ENCODE measurements around the gene PRR5L. TPM values are rescaled to one million over a fixed set of nuclear protein-coding genes. Genes with fewer than 3 reads are reported as not detected.

PRR5L gene
- total and polyA plus RNA-seq, 9 of the 15 experiments (the other 6 are each of a cell fraction or from before 2014, with no cell fraction given) = 0.11 to 0.60 (median 0.36) TPM; not detected in 2

DNA sequence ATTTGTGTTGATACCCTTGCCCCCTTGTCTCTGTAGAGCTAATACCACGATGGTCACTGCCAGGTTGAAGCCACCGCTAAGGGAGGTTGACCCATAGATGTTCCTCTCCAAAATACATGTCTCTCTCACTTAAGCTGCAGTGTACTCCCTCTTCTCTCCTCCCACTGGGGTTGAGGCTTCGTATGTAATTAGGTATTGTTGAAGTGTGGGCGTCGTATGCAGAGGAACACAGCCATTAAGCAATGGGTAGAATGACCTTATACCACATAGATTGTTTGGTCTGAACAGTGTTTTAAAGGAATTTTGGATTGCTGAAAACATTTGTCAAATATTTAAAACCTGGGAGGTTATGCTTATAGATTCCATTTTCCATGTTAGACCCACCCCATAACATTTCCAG, 142.0 kb downstream of the PRR5L start:
- DNase-seq (ENCODE audit: extremely low read depth in 1 of 4, low spot score in 3 of 4) (no peak), FAIRE-seq (no peak), ATAC-seq (no peak)
- no peaks in the 10 kb centered on the region for H3K79me2 ChIP-seq (ENCODE audit: control insufficient read depth, insufficient read depth, low read length)
- no peak overlapping the region for H3K4me3 ChIP-seq
- H3K27ac ChIP-seq (ENCODE audit: extremely low read depth, low read depth, low read length) = no peak overlapping the region
- in situ Hi-C loops (cut with MboI) (no loop called here), intact Hi-C loops (cut with micrococcal nuclease) (no loop called here)
- CTCF ChIA-PET (ENCODE audit: low intra/inter-chr PET ratio) = no interaction called here
- no peak overlapping the region for H3K9ac ChIP-seq (ENCODE audit: insufficient read depth in 1 of 2, low read depth in 2 of 2, low read length in 2 of 2)
- no peaks in the 10 kb centered on the region for H3K9me1 ChIP-seq (ENCODE audit: control insufficient read depth, insufficient read depth, low read length)
- no peaks in the 10 kb centered on the region for H3K4me1 ChIP-seq (replicated peaks in 1 of 2; ENCODE audit: control insufficient read depth in 2 of 2, insufficient read depth in 2 of 2, low read length in 2 of 2)
- H3K36me3 ChIP-seq (ENCODE audit: control insufficient read depth, insufficient read depth, low read length) = no peaks in the 10 kb centered on the region
- no TSS peak for BruUV-seq (replicated peaks)
- WGBS (ENCODE audit: insufficient coverage, low coverage, missing lambda C conversion rate) = 3% methylated on average over 5 of the region's 5 CpGs
- H3K4me2 ChIP-seq (ENCODE audit: insufficient read depth, low read length) = no peak overlapping the region
- no peaks in the 10 kb centered on the region for H3K9me3 ChIP-seq (replicated peaks; ENCODE audit: control insufficient read depth, insufficient read depth, low read depth, low read length)
- no peak overlapping the region for H2AFZ ChIP-seq (ENCODE audit: low read depth, low read length)
- POLR2A ChIA-PET = interaction anchor here (1.1 kb wide), 1 partner anchor 19 kb away, joined by 3 read pairs; no protein-coding TSS in a partner anchor
- TF ChIP-seq RBM34 (IDR thresholded peaks at IDR 0.05; ENCODE audit: borderline replicate concordance, insufficient read depth, low read length) (no peak), ZBTB7A (IDR thresholded peaks at IDR 0.05; ENCODE audit: borderline replicate concordance, control insufficient read depth, low read depth, low read length) (no peak), BRF1 (IDR thresholded peaks at IDR 0.05; ENCODE audit: borderline replicate concordance, extremely low read depth, insufficient read length) (no peak), ZNF778 (CRISPR knock-in tag; IDR thresholded peaks at IDR 0.05) (no peak), PKNOX1 (IDR thresholded peaks at IDR 0.05) (no peak), L3MBTL2 (IDR thresholded peaks at IDR 0.05) (no peak), STAT5A (IDR thresholded peaks at IDR 0.05; ENCODE audit: borderline replicate concordance, low read length) (no peak)
- TF ChIP-seq, protein P1, sequence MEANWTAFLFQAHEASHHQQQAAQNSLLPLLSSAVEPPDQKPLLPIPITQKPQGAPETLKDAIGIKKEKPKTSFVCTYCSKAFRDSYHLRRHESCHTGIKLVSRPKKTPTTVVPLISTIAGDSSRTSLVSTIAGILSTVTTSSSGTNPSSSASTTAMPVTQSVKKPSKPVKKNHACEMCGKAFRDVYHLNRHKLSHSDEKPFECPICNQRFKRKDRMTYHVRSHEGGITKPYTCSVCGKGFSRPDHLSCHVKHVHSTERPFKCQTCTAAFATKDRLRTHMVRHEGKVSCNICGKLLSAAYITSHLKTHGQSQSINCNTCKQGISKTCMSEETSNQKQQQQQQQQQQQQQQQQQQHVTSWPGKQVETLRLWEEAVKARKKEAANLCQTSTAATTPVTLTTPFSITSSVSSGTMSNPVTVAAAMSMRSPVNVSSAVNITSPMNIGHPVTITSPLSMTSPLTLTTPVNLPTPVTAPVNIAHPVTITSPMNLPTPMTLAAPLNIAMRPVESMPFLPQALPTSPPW (CRISPR knock-in tag; IDR thresholded peaks at IDR 0.05) = no peak
- H3K27me3 ChIP-seq (ENCODE audit: control insufficient read depth in 2 of 2, insufficient read depth in 2 of 2, low read length in 2 of 2) = peaks cover 0 to 7% of the 10 kb centered on the region in 2 experiments; a peak in 2 of 5 replicates
- H4K20me1 ChIP-seq (replicated peaks; ENCODE audit: control insufficient read depth, insufficient read depth, low read length) = no peaks in the 10 kb centered on the region

Measured in K562 (cell line).